HPDE6-E6E7 (cell line): ENCODE results near the gene ATP8B2.
"Not testable (repeated sequence)": the region's sequence is repeated elsewhere in the genome, so short reads cannot be mapped to it uniquely, and the experiment has no call there.

Experiments used
- DNase-seq: peaks from one replicate; pipeline ENCODE4 v3.0.0; 2011; ENCODE audit warnings: missing footprints; ENCODE audit errors: extremely low spot score

ATP8B2 gene

GRCh38 chr1:154344977-154345837 lies 19.9 kb downstream of the ATP8B2 start:
- no peak for DNase-seq

- no peak for DNase-seq
These were observed 21.1 kb downstream of the ATP8B2 start for GRCh38 chr1:154346276-154346917.

DNA sequence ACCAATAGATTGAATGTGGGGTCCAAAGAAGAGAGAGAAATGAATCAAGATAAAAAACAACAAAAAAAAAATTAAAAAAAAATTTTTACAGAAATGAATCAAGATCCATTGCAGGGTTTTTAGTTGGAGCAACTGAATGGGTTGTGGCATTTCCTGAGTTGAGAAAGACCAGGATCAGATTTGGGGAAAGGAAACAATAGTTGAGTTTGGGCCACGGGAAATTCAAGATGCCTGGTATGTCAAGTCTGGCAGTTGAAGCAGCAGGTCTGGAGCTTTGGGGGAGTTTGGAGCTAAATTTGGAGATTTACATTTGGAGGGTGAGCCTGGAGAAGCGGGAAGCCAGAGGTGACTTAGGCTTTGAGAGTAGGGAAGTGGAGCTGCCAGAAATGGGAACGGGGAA lies 22.6 kb downstream of the ATP8B2 start:
- no peak for DNase-seq

DNA sequence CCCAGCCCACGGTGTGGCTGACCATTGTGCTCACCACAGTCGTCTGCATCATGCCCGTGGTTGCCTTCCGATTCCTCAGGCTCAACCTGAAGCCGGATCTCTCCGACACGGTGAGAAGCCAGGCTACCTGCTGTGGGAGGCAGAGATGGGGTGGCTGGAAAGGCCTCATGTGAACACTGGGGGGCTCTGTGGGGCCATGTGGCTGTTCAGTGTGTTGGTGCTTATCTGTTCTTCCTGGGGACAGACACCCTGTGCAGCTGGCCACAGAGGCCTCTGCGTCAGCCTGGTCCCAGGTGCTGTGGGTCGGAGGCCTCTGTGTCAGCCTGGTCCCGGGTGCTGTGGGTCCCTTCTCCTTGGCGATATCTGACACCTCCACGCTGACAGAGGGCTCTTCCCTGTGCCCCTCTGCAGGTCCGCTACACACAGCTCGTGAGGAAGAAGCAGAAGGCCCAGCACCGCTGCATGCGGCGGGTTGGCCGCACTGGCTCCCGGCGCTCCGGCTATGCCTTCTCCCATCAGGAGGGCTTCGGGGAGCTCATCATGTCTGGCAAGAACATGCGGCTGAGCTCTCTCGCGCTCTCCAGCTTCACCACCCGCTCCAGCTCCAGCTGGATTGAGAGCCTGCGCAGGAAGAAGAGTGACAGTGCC lies 23.2 kb downstream of the ATP8B2 start:
- no peak for DNase-seq

DNA sequence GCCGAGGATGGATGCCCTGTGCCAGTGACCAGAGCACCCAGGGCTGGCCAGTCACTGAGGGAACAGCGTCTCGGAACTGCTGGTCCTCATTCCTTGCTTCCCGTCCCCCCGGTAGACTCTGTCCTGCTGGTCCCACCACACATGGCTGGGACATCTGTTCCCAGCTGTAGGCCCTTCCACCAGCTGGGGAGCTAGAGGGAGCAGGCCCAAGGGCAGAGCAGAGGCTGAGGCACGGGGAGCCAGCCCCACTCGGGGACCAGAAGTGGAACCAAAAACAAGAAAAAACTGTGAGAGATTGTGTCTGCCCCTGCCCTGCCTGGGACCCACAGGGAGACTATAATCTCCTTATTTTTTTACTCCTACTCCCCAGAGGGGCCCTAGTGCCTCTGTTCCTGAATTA lies 23.8 kb downstream of the ATP8B2 start:
- DNase-seq = no peak

- DNase-seq = no peak
These were observed 25.1 kb downstream of the ATP8B2 start for GRCh38 chr1:154350383-154350782.

- no peak for DNase-seq
These were observed 26.2 kb downstream of the ATP8B2 start for GRCh38 chr1:154351363-154352068.

GRCh38 chr1:154352245-154352580 lies 26.9 kb downstream of the ATP8B2 start:
- no peak for DNase-seq

DNA sequence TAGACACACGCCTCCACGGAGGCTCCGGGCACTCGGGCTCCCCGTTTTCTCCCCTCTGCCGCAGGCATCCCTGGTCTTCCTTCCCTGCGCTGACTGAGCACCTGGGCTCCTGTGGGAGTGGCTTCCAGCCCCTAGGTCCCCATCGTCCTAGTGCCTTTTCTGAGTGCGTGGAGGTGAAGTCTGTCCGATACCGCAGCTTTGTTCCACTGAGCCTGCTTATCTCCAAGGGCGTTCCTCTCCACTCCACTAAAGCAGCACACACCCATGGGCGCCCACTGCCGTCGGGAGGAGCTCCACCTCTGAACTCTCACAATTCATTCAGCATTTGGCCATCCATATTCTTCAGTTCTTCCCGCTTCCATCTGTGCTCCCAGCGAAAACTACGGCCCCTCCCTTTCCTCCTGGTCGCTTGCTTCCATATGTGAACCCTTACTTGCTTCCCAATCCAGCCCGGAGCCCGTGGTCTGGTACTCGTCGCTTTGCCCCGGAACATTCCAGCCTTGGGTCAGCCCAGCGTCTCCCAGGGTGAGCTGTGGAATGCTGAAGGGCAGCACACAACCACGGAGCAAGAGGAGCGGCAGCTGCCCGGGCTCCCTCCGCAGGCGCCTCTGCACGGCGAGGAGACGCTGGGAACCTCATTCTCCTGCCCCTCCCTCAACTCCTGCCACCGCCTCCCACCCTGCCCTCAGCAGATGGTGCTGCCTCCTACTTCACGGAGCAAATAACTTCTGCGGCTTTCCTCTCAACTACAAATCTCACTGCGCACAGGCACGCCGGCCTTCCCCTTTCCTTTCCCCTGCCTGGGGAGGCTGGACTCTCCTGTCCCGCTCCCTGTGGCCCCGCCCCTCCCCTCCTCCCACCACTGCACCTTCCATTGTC lies 27.5 kb downstream of the ATP8B2 start:
- no peak for DNase-seq

- peak; percentile 40 for DNase-seq
These were observed 28.2 kb downstream of the ATP8B2 start for GRCh38 chr1:154353460-154353904.

DNA sequence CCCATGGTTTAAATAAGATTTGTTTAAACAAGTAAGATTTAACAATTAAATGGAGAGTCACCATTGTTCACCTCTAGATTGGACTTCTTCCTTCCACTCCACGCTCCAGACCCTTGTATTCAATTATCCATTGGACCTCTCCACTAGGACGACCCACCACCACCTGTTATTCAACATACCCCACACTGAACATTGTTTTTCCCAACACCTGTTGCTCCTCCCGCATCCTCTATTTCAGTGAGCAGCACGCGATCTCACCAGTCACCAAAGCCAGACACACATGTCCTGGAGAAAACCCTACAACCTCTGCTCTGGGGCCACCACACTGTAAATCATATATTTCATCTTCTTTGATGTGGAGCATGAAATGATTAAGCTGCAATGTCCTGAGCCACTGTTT lies 28.6 kb downstream of the ATP8B2 start:
- DNase-seq = no peak

- no peak for DNase-seq
These were observed 33.2 kb downstream of the ATP8B2 start for GRCh38 chr1:154358519-154358918.

GRCh38 chr1:154360288-154360687 lies 35.0 kb downstream of the ATP8B2 start:
- no peak for DNase-seq

DNA sequence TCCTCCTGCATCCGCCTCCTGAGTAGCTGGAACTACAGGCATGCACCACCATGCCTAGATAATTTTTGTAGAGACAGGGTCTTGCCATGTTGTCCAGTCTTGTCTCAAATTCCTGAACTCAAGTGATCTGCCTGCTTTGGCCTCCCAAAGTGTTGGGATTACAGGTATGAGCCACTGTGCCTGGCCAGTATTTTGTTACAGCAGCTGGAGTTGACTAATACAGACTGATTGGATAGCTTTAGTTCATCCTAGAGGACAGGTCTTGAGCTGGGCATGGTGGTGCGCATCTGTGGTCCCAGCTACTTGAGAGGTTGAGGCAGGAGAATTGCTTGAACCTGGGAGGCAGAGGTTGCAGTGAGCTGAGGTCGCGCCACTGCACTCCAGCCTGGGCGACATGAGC lies 35.6 kb downstream of the ATP8B2 start:
- not testable (repeated sequence) for DNase-seq

DNA sequence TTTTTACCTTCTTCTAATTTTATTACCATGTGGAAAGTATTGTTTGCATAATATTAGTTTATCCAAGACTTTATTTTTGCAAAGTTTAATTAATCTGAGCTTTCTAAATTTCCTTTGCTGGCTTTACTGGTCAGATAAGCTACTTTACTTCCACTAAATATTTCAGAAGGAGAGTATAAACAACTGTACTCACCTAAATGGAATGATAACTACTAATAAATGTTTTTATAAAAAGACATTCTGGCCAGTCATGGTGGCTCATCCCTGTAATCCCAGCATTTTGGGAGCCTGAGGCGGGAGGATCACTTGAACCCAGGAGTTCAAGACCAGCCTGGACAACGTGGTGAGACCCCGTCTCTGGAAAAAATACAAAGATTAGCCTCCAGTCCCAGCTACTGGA lies 36.0 kb downstream of the ATP8B2 start:
- no peak for DNase-seq

- DNase-seq = no peak
These were observed 46.1 kb downstream of the ATP8B2 start for GRCh38 chr1:154371436-154371835.

GRCh38 chr1:154373777-154374357 lies 48.5 kb downstream of the ATP8B2 start:
- DNase-seq = not testable (repeated sequence)

- no peak for DNase-seq
These were observed 54.0 kb downstream of the ATP8B2 start for GRCh38 chr1:154379301-154379700.

GRCh38 chr1:154384650-154385489 lies 59.5 kb downstream of the ATP8B2 start:
- no peak for DNase-seq
